ENCODE results near the gene CYP2B6. TPM values are rescaled to one million over a fixed set of nuclear protein-coding genes. Genes with fewer than 3 reads are reported as not detected.

The CYP2B6 gene
- total RNA-seq, 1 experiment from 2014 or later, result not detected

- ChIA-PET CTCF (no interaction called here), POLR2A (ENCODE audit: low non-redundant PET) (no interaction called here)
- Histone ChIP-seq H3K4me1 (ENCODE audit: insufficient read depth, low read length, poor library complexity, severe bottlenecking) (no peaks in the 10 kb centered on the region), H3K36me3 (ENCODE audit: insufficient read depth, low read length, poor library complexity, severe bottlenecking) (no peaks in the 10 kb centered on the region), H3K4me3 (ENCODE audit: low read depth, low read length, poor library complexity, severe bottlenecking) (no peak overlapping the region), H3K27me3 (replicated peaks; ENCODE audit: insufficient read depth, low read depth, low read length, poor library complexity) (peaks cover 16% of the 10 kb centered on the region), H3K27ac (ENCODE audit: low read depth, low read length, poor library complexity, severe bottlenecking) (no peak overlapping the region), H3K9me3 (ENCODE audit: low read depth, low read length, poor library complexity, severe bottlenecking) (no peaks in the 10 kb centered on the region)
- no TSS peak for BruUV-seq (replicated peaks)
- intact Hi-C loops (cut with micrococcal nuclease; ENCODE audit: unreplicated experiment), result no loop called here
- DNase-seq (ENCODE audit: low spot score), result no peak
- TF ChIP-seq EZH2 (IDR thresholded peaks at IDR 0.05; ENCODE audit: borderline replicate concordance, low read depth, low read length, poor library complexity, severe bottlenecking), result no peak
- no peak for TF ChIP-seq CTCF (conservative IDR thresholded peaks at IDR 0.05; ENCODE audit: low read depth, low read length)
Measured at GRCh38 chr19:41025411-41025810, 34.3 kb downstream of the CYP2B6 start.

GRCh38 chr19:41025871-41026270, 34.8 kb downstream of the CYP2B6 start:
- BruUV-seq (replicated peaks), result no TSS peak
- ChIA-PET CTCF (no interaction called here), POLR2A (ENCODE audit: low non-redundant PET) (no interaction called here)
- no peak overlapping the region for H3K4me3 ChIP-seq (ENCODE audit: low read depth, low read length, poor library complexity, severe bottlenecking)
- no peak for DNase-seq (ENCODE audit: low spot score)
- intact Hi-C loops (cut with micrococcal nuclease; ENCODE audit: unreplicated experiment), result no loop called here
- no peaks in the 10 kb centered on the region for H3K36me3 ChIP-seq (ENCODE audit: insufficient read depth, low read length, poor library complexity, severe bottlenecking)
- no peak overlapping the region for H3K27ac ChIP-seq (ENCODE audit: low read depth, low read length, poor library complexity, severe bottlenecking)
- H3K4me1 ChIP-seq (ENCODE audit: insufficient read depth, low read length, poor library complexity, severe bottlenecking), result no peaks in the 10 kb centered on the region
- peaks cover 16% of the 10 kb centered on the region for H3K27me3 ChIP-seq (replicated peaks; ENCODE audit: insufficient read depth, low read depth, low read length, poor library complexity)
- TF ChIP-seq CTCF (conservative IDR thresholded peaks at IDR 0.05; ENCODE audit: low read depth, low read length) (no peak), EZH2 (IDR thresholded peaks at IDR 0.05; ENCODE audit: borderline replicate concordance, low read depth, low read length, poor library complexity, severe bottlenecking) (no peak)
- H3K9me3 ChIP-seq (ENCODE audit: low read depth, low read length, poor library complexity, severe bottlenecking), result no peaks in the 10 kb centered on the region

GRCh38 chr19:41027273-41027967, 36.3 kb downstream of the CYP2B6 start:
- no peak for DNase-seq (ENCODE audit: low spot score)
- BruUV-seq (replicated peaks), result no TSS peak
- Histone ChIP-seq H3K27ac (ENCODE audit: low read depth, low read length, poor library complexity, severe bottlenecking) (no peak overlapping the region), H3K9me3 (ENCODE audit: low read depth, low read length, poor library complexity, severe bottlenecking) (no peaks in the 10 kb centered on the region), H3K4me3 (ENCODE audit: low read depth, low read length, poor library complexity, severe bottlenecking) (no peak overlapping the region), H3K27me3 (replicated peaks; ENCODE audit: insufficient read depth, low read depth, low read length, poor library complexity) (peaks cover 16% of the 10 kb centered on the region), H3K4me1 (ENCODE audit: insufficient read depth, low read length, poor library complexity, severe bottlenecking) (no peaks in the 10 kb centered on the region), H3K36me3 (ENCODE audit: insufficient read depth, low read length, poor library complexity, severe bottlenecking) (no peaks in the 10 kb centered on the region)
- no peak for TF ChIP-seq EZH2 (IDR thresholded peaks at IDR 0.05; ENCODE audit: borderline replicate concordance, low read depth, low read length, poor library complexity, severe bottlenecking)
- TF ChIP-seq CTCF (conservative IDR thresholded peaks at IDR 0.05; ENCODE audit: low read depth, low read length), result no peak
- ChIA-PET CTCF (no interaction called here), POLR2A (ENCODE audit: low non-redundant PET) (no interaction called here)
- intact Hi-C loops (cut with micrococcal nuclease; ENCODE audit: unreplicated experiment), result no loop called here
